GM19099 (cell line): ENCODE results near the gene POC1A.

ENCODE experiments used
- POLR2A ChIP-seq: IDR thresholded peaks from 3 replicates; pipeline ENCODE4 v1.6.1; 2011; ENCODE audit warnings: low read depth; ENCODE audit not compliant: insufficient read length; ENCODE audit errors: extremely low read depth

The POC1A gene

DNA sequence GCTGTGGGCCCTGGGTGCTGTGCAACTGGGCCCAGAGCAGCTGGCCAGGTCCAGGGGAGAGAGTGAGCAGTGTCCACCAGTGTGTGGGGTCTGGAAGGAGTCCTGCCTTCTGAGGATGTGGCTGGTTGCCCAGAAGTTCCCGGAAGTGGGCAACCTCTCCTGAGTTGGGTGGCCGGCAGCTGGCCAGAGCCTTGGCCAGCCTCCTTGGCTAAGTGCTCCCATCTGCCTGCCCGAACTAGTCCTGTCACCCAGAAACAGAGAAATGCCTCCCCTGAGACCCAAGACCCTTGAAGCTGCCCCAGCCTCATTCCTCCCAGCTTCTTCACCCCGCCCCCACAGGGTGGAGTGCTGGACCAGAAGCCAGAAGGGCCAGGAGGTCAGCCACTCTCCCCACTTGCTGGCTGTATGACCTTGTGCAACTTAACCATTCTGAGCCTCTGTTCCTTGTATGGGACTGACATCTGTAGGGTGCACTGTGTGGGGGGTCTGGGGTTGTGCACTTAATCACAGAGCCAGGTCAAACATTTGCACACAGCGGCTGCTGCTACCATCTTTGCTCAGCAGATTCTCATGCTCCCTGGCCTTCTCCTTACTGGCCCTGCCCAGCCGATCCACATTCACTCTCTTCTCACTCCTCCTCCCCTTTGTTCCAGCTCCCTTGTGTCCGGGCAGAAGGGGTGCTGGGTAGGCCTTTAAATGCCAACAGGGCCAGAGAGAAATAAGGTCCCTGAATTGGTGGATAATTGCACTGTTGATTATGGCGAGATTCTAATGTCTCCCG lies 36.3 kb upstream of the POC1A start:
- no peak for TF ChIP-seq POLR2A

- no peak for TF ChIP-seq POLR2A
Observed at GRCh38 chr3:52188556-52188955, 34.3 kb upstream of the POC1A start.

GRCh38 chr3:52186729-52187128 lies 32.5 kb upstream of the POC1A start:
- TF ChIP-seq POLR2A, result no peak

- no peak for TF ChIP-seq POLR2A
Observed at GRCh38 chr3:52185837-52186236, 31.6 kb upstream of the POC1A start.

DNA sequence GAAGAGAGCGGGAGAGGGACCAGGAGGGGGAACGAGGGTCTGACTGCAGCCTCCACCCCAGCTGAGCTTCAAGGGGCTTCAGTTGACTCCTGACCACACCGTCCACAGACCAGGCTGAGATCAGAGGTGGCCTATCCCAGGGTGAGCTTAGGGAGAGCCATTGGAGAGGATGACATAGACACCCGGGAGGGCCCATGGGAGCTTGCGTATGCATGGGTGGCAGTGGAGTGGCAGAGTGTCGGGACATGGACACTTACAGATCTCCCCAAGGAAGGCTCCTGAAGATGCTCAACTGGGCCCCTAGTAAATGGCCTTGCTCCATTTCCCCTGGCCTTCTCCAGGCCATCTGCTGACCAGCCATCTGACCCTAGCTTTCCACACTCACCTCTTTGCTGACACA lies 31.1 kb upstream of the POC1A start:
- no peak for TF ChIP-seq POLR2A

- TF ChIP-seq POLR2A, result no peak
Observed at GRCh38 chr3:52184690-52185089, 30.5 kb upstream of the POC1A start.

GRCh38 chr3:52183786-52184445 lies 29.7 kb upstream of the POC1A start:
- no peak for TF ChIP-seq POLR2A

GRCh38 chr3:52182691-52183090 lies 28.5 kb upstream of the POC1A start:
- TF ChIP-seq POLR2A, result no peak

DNA sequence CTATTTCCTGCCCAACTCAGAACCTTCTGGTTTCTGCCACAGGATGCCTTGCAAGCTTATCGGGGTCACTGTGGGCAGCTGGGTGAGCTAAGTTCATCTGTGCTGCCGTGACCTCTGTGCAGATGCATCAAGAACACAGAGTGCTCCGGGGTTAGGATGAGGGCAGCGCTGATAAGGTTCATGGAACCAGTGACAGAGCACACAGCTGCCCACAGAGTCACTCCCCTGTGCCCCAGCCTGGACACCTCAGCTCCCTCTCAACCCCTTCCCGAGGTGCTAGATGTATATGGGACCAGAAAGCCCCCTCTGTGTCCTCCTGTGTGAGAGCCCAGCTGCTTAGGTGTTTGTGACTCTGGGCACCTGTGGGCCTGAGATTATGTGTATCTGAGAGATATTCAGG lies 28.0 kb upstream of the POC1A start:
- no peak for TF ChIP-seq POLR2A

DNA sequence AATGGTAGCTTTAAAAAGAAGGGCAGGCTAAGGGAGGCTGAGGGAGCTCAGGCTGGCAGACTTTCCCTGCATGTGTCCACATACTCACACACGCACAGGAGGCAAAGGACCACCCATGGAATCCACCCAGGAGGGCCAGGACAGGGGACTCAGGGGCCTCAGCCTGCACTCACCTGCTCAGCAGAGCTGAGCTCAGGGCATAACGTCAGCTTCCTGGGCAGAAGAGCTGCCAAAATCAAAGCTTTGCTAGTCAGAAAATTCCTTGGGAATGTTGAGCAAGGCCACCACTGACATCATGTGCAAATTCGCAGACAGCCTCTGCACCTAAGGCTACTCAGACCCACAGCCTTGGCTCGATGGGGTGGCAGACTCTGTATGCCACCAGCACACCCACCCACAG lies 27.3 kb upstream of the POC1A start:
- TF ChIP-seq POLR2A, result no peak

DNA sequence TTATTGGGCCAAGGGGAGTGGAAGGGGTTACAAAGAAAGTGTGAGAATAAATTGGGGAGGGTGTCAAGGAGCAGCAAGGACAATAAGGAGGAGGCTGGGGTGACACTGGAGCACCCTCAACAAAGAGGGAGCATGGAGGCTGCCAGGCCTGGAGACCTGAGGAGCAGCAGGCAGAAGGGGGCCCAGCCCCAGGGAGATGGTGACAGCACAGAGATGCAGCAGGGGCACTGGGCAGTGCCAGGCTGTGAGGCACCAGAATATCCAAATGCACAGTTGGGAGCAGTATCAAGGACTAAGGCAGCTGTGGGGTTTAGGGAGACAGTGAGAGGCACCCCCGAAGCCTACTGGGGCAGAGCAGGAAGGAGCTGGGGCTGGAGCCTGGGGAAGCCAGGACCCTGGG lies 24.3 kb upstream of the POC1A start:
- no peak for TF ChIP-seq POLR2A

DNA sequence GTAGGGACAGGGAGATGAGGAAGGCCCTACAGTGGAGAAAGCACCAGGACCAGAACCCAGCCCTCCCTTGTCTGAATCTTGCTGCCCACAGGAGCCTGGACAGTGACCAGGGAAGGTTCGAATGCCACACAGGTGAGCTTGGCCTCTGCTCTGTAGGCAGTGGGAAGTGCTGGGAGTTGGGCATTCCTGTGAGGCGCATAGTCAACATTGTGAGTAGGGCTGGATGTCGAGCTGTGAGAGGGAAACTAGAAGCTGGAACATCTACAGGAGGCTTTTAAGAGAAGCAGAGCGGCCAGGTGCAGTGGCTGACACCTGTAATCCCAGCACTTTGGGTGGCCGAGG lies 23.4 kb upstream of the POC1A start:
- TF ChIP-seq POLR2A, result no peak

- no peak for TF ChIP-seq POLR2A
Observed at GRCh38 chr3:52176951-52177700, 22.9 kb upstream of the POC1A start.

GRCh38 chr3:52176180-52176752 lies 22.0 kb upstream of the POC1A start:
- TF ChIP-seq POLR2A, result no peak

- no peak for TF ChIP-seq POLR2A
Observed at GRCh38 chr3:52175416-52176179, 21.4 kb upstream of the POC1A start.
